HUES6 (cell line): Measurements from ENCODE around the gene TAC4.

Source experiments
- H3K27ac ChIP-seq: 2 replicates; pipeline ENCODE4 v1.7.0; 2013; ENCODE audit warnings: low read depth, mild to moderate bottlenecking, low read length, inconsistent platforms
- H3K27me3 ChIP-seq: 2 replicates; pipeline ENCODE4 v1.6.1; 2013; ENCODE audit warnings: low read length; ENCODE audit not compliant: control insufficient read depth, insufficient read depth
- H3K36me3 ChIP-seq: 2 replicates; pipeline ENCODE4 v1.6.1; 2013; ENCODE audit warnings: low read length; ENCODE audit not compliant: control insufficient read depth, insufficient read depth
- H3K4me1 ChIP-seq: 2 replicates; pipeline ENCODE4 v1.6.1; 2013; ENCODE audit warnings: low read length; ENCODE audit not compliant: control insufficient read depth, insufficient read depth
- H3K4me3 ChIP-seq: 2 replicates; pipeline ENCODE4 v1.5.1; 2013; ENCODE audit warnings: low read depth, low read length
- H3K9ac ChIP-seq: one replicate; pipeline ENCODE4 v1.6.1; 2013; ENCODE audit warnings: mild to moderate bottlenecking, low read length
- H3K9me3 ChIP-seq: 2 replicates; pipeline ENCODE4 v1.6.1; 2013; ENCODE audit warnings: low read depth, low read length; ENCODE audit not compliant: control insufficient read depth, insufficient read depth

Gene TAC4

DNA sequence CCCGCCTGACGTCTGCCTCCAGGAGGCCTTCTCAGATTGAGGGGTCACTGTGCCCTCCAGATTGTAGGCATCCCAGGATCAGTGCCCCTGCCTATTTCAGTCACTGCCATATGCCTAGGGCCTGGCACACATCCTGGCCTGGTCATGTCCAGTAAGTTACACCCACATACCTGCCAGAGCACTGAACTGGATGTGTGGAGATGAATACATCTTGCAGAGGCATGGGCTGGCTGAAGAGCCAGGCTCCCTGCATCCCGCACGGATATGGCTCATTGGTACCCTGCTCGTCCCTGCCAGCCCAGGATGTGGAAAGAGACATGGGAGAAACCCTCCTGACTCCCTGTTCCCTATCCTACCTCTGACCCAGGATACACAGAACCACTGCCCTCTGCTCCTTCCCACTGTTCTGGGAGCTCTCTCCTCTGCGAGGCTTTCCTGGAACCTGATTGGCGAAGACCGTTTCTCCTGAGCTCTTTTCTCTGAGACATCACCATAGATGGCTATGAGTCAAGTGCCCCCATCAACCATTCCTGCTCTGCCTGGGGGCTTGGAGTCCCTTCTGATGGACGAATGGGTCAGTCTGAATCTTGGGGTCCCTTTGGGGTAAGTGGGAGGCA is 40.0 kb upstream of the TAC4 start:
- Histone ChIP-seq H3K9me3 (no peaks in the 10 kb centered on the region), H3K4me3 (no peak overlapping the region), H3K27me3 (peaks cover 35% of the 10 kb centered on the region), H3K9ac (no peak overlapping the region), H3K4me1 (peaks cover 25% of the 10 kb centered on the region), H3K36me3 (no peaks in the 10 kb centered on the region), H3K27ac (no peak overlapping the region)

DNA sequence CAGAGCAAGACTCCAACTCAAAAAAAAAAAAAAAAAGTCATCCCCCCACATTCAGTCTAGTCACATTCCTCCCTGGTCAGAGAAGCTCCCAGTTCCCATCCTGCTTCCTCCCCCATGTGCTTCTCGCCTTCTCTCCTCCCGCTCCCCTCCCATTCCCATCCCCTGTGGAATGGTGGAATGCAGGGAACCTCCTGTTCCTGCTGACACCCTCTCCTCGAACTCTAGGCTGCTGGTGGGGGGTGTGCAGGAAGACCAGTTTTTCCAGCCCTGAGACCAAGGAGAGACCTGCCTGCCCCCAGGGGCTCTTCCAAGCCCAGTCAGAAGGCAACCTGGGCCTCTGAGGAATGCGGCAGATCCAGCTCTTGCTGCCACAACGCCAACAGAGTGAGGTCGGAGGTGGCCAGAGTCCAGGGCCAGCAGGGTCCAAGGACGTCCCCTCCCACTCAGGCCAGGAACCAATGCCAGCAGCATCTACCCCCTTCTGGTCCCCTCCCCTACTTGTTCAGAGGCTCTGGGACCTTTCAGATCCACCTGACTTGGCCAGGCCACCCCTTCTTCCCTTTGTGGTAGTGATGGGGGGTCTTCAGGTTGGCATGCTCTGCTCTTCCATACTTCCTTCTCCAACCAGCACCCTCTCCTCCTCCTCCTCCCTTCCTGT is 39.3 kb upstream of the TAC4 start:
- peaks cover 37% of the 10 kb centered on the region for H3K27me3 ChIP-seq
- no peak overlapping the region for H3K9ac ChIP-seq
- H3K36me3 ChIP-seq, result no peaks in the 10 kb centered on the region
- H3K9me3 ChIP-seq, result no peaks in the 10 kb centered on the region
- H3K27ac ChIP-seq, result no peak overlapping the region
- H3K4me3 ChIP-seq, result no peak overlapping the region
- H3K4me1 ChIP-seq, result peaks cover 27% of the 10 kb centered on the region

DNA sequence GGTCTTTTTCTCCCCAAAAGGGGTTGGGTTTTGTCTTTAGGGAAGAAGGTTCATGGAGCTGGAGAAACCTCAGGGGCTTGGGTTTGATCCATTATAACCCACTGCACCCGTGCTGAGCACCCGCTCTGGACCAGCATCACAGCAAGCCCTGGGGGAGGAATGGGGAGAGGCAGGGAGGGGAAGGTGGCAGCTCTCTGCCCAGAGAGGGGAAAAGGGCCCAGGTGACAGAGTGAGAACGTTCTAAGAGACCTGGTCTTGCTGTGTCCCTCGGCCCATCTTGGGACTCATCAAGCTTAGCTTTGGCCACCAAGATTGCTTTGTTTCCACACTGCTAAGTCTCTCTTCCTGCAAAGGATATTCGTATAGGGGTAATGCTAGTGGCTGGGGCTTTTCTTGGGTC is 38.2 kb upstream of the TAC4 start:
- no peak overlapping the region for H3K4me3 ChIP-seq
- H3K27me3 ChIP-seq, result peaks cover 32% of the 10 kb centered on the region
- H3K36me3 ChIP-seq, result no peaks in the 10 kb centered on the region
- H3K9me3 ChIP-seq, result no peaks in the 10 kb centered on the region
- no peak overlapping the region for H3K27ac ChIP-seq
- peaks cover 30% of the 10 kb centered on the region for H3K4me1 ChIP-seq
- H3K9ac ChIP-seq, result no peak overlapping the region

DNA sequence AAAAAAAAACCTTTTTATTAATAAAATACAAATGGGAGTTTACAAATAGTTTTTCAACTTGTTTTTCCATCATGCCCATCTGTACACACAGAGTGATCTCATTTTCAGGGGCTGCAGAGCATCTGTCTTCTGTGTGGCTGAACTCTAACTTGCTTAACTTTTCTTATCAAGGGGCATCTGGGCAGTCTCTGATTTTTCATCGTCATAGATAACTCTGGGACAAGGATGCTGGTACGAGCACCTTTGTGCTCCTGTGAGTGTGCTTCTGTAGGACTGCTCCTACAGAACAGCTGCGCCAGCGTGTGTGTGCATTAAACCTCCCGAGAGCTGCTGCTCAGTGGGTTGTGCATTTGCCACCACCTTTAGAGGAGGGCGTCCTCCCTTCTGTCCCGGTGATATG is 34.6 kb upstream of the TAC4 start:
- Histone ChIP-seq H3K27me3 (peaks cover 19% of the 10 kb centered on the region), H3K9me3 (no peaks in the 10 kb centered on the region), H3K9ac (no peak overlapping the region), H3K36me3 (no peaks in the 10 kb centered on the region), H3K4me1 (peaks cover 31% of the 10 kb centered on the region), H3K4me3 (no peak overlapping the region), H3K27ac (no peak overlapping the region)

DNA sequence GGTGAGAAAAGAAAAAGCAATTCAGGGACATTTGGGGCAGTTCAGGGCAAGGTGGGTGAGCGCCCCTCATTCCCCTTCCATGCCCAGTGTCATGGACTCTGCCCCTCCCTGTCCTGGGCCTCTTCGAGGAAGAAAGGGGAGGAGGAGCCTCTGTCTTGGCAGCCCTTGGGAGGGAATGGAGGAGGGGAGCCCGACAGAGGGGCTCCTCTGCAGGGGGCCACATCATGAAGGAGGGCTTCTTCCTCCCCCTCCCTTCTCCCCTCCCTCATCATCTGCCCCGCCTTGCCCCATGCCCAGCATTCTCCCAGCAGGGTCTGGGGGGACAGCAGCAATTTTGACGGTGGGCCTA is 33.2 kb upstream of the TAC4 start:
- Histone ChIP-seq H3K36me3 (no peaks in the 10 kb centered on the region), H3K27me3 (peaks cover 19% of the 10 kb centered on the region), H3K9ac (no peak overlapping the region), H3K9me3 (no peaks in the 10 kb centered on the region), H3K4me1 (peaks cover 27% of the 10 kb centered on the region), H3K27ac (no peak overlapping the region), H3K4me3 (peak overlapping the region; percentile 61)

DNA sequence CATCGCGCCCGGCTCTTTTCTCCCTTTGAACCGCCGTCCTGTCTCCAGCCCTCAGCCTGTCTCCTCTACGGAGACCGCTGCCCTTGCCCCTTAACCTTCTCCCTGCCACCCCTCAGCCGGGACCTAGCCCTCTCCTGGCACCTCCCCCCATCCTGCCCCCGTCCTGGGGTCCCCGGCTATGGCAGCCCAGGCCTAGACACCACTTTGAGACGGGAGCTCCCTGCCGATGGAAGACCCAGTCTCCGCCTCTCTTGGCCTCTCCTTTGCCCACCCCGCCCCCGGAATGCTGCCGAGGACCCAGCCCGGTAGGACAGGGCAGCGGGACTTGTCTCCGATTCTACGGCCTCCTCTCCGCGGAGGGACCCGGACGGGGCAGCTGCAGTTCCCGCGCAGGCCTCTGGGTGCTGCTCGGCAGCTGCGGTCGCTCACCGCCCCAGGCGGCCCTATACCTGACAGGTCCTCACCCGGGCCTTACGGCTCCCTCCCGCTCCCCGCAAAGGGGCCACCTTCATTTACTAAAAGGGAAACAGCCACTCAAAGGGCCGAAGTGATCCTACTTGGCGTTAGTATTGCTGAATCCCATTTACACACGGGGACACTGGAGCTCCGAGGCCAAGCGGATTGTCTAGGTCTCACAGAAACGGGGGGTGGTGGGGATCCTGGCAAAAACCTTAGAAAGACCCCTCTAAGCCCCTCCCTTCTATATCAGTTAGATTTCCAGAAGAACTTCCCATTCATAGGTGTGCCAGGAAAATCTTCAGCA is 32.6 kb upstream of the TAC4 start:
- H3K4me1 ChIP-seq, result peaks cover 31% of the 10 kb centered on the region
- no peaks in the 10 kb centered on the region for H3K36me3 ChIP-seq
- H3K9me3 ChIP-seq, result no peaks in the 10 kb centered on the region
- H3K4me3 ChIP-seq, result peak overlapping the region; percentile 61
- no peak overlapping the region for H3K27ac ChIP-seq
- H3K27me3 ChIP-seq, result peaks cover 19% of the 10 kb centered on the region
- no peak overlapping the region for H3K9ac ChIP-seq

DNA sequence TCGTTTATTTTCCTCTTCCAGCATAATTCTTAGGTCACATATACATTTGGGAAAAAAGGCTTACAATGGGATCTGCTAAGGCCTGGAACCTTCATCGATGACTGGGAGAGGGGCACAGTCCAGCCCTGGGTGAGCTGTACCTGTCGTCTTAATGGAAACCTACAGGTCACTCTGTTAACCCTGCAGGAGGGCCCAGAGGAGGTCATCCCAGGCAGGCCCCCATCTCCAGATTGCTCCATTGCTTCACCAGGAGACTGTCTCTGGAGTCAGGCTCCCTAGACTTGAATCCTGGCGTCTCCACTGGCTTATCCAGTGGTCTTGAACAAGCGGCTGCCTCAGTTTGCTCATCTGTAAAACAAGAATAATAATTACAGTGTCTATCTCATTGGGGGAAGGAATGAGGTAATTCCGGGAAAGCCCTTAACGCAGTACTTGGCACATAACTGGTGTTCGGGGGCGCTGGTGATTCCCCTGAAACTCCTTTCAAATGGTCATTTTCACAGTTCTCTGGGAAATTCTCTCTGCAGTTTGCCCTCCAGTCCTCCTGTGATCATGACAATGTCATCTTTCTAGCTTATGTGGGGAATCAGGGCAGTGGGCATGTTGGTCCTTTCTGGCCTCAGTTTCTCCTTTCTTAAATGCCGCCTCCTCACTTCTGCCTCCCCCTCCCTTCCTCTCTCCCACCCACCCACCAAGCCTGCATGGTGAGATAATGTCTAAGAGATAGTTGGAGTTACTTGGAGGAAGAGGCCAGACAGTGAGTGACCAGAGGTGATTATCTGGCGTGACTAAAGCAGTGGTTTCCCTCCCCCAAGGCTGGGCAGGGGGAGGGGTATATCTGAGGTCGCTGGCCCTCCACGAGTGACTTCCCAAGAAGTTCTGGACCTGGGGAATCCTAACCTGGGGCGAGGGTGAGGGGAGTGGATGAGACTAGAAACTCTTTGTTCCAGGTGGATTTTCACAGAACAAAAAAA is 31.3 kb upstream of the TAC4 start:
- H3K4me1 ChIP-seq, result peaks cover 33% of the 10 kb centered on the region
- H3K4me3 ChIP-seq, result peak overlapping the region; percentile 61
- H3K27me3 ChIP-seq, result peaks cover 18% of the 10 kb centered on the region
- H3K9ac ChIP-seq, result no peak overlapping the region
- H3K9me3 ChIP-seq, result no peaks in the 10 kb centered on the region
- no peaks in the 10 kb centered on the region for H3K36me3 ChIP-seq
- H3K27ac ChIP-seq, result no peak overlapping the region

DNA sequence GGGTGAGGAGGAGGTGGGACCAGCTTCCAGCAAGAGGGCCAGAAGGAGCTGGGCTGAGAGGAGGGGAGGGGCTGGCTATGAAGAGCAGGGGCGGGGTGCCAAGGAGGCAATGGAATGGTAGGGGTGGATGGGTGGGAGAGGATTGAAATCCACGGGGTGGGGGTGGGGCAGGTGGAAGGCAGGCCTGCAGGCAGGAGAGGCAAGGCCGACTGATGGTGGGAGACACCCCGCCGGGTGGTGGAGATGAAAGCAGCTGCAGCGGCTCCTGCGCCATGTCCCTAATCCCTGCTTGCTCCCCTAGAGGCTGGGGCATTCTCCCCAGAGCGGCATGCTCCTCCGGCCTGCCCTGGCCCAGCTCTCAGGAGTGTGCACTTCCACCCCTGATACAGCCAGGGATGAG is 27.8 kb upstream of the TAC4 start:
- Histone ChIP-seq H3K36me3 (no peaks in the 10 kb centered on the region), H3K9ac (no peak overlapping the region), H3K4me1 (peaks cover 30% of the 10 kb centered on the region), H3K27ac (no peak overlapping the region), H3K4me3 (no peak overlapping the region), H3K9me3 (no peaks in the 10 kb centered on the region), H3K27me3 (peaks cover 3% of the 10 kb centered on the region; the same call in 1 of the 2 replicates)

DNA sequence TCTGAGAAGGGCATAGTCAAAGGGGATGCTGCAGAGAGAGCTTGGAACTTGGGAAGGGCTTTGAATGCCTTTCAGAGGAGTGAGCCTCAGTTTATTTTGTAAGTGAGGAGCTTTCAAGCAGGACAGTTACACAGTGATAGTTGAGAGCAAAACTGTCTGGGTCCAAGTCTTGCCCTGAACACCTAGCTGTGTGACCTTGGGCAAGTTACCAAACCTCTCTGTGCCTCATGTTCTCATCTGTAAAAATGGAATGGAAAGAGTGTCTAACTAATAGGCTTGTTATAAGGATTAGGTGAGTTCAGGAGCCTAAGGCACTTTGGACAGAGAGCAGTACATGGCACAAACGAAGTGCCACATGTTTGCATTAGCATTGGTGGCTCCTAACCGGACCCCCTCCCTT is 27.0 kb upstream of the TAC4 start:
- Histone ChIP-seq H3K27ac (no peak overlapping the region), H3K9ac (no peak overlapping the region), H3K4me1 (peaks cover 34% of the 10 kb centered on the region), H3K27me3 (peaks cover 3% of the 10 kb centered on the region; the same call in 1 of the 2 replicates), H3K9me3 (no peaks in the 10 kb centered on the region), H3K4me3 (no peak overlapping the region), H3K36me3 (no peaks in the 10 kb centered on the region)

DNA sequence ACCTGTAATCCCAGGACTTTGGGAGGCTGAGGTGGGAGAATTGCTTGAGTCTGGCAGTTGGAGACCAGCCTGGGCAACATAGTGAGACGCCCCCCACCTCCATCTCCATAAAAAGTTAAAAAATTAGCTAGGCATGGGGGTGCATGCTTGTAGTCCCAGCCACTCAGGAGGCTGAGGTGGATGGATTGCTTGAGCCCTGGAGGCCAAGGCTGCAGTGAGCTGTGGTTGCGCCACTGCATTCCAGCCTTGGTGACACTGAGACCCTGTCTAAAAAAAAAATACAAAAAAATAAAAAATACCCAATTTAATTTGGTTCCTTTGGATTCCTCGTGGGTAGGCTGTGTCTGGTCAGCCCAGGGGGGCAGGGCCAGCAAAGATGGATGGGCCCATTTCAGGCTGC is 26.1 kb upstream of the TAC4 start:
- Histone ChIP-seq H3K9ac (no peak overlapping the region), H3K4me1 (peaks cover 26% of the 10 kb centered on the region), H3K9me3 (no peaks in the 10 kb centered on the region), H3K27me3 (0 out of 2 replicates have a peak, but pooled peaks cover 3% of the 10 kb centered on the region), H3K36me3 (no peaks in the 10 kb centered on the region), H3K27ac (no peak overlapping the region), H3K4me3 (no peak overlapping the region)
